NB4 (cell line): ENCODE measurements around the gene KLK6.

ENCODE experiments used
- DNase-seq: peaks from one replicate; pipeline ENCODE4 v3.0.0; 2010; ENCODE audit warnings: low read depth
- H3K4me3 ChIP-seq: one replicate; pipeline ENCODE4 v1.5.1; 2011; ENCODE audit warnings: mild to moderate bottlenecking, low read depth, low read length, moderate library complexity
- CTCF ChIP-seq: IDR thresholded peaks from one replicate; pipeline ENCODE4 v1.5.1; 2012; ENCODE audit warnings: low read depth, low read length
- MAX ChIP-seq: IDR thresholded peaks from 2 replicates; pipeline ENCODE4 v1.6.1; 2011; ENCODE audit warnings: low read depth, low read length
- MYC ChIP-seq: IDR thresholded peaks from 2 replicates; pipeline ENCODE4 v1.6.1; 2011; ENCODE audit warnings: low read depth, low read length
- POLR2A ChIP-seq: IDR thresholded peaks from 2 replicates; pipeline ENCODE4 v1.6.1; 2011; ENCODE audit warnings: mild to moderate bottlenecking; ENCODE audit not compliant: insufficient read length; ENCODE audit errors: extremely low read depth

The KLK6 gene

GRCh38 chr19:50967929-50968715 is 1.3 kb downstream of the KLK6 start:
- DNase-seq: no peak
- TF ChIP-seq POLR2A (no peak), CTCF (no peak), MAX (no peak), MYC (no peak)
- no peak overlapping the region for H3K4me3 ChIP-seq

GRCh38 chr19:50964266-50964665 is 5.1 kb downstream of the KLK6 start:
- no peak overlapping the region for H3K4me3 ChIP-seq
- no peak for DNase-seq
- TF ChIP-seq MYC (no peak), CTCF (no peak), MAX (no peak), POLR2A (no peak)

GRCh38 chr19:50963381-50963780 is 6.0 kb downstream of the KLK6 start:
- TF ChIP-seq MYC (no peak), CTCF (no peak), POLR2A (no peak), MAX (no peak)
- DNase-seq: no peak
- H3K4me3 ChIP-seq: no peak overlapping the region

- no peak for DNase-seq
- no peak for TF ChIP-seq MYC
- TF ChIP-seq POLR2A: no peak
- no peak for TF ChIP-seq MAX
- TF ChIP-seq CTCF: no peak
- no peak overlapping the region for H3K4me3 ChIP-seq
Measured at GRCh38 chr19:50962245-50962644, 7.1 kb downstream of the KLK6 start.

GRCh38 chr19:50959731-50960500 is 9.5 kb downstream of the KLK6 start:
- TF ChIP-seq POLR2A: no peak
- TF ChIP-seq MYC: no peak
- TF ChIP-seq MAX: no peak
- no peak for TF ChIP-seq CTCF
- DNase-seq: peak; percentile 15

GRCh38 chr19:50957587-50957986 is 11.8 kb downstream of the KLK6 start:
- TF ChIP-seq POLR2A (no peak), MYC (no peak), MAX (no peak), CTCF (no peak)
- no peak overlapping the region for H3K4me3 ChIP-seq

More at GRCh38 chr19:50959731-50960500, 9.5 kb downstream of the KLK6 start:
- H3K4me3 ChIP-seq: no peak overlapping the region

More at GRCh38 chr19:50957587-50957986, 11.8 kb downstream of the KLK6 start:
- DNase-seq: no peak
